Fibroblast of lung (primary cell): ENCODE results near the gene USH2A.

ENCODE experiments used
- CTCF ChIP-seq, 2 donors: IDR thresholded peaks in 1 of 2; conservative IDR thresholded peaks in 1 of 2; 1 replicate in 1 of 2; 2 replicates in 1 of 2; pipeline ENCODE4 v1.5.1; 2011 to 2012; ENCODE audit warnings: low read length in 2 of 2, control low read depth in 1 of 2, inconsistent platforms in 1 of 2, low read depth in 1 of 2, mild to moderate bottlenecking in 1 of 2
- EZH2 ChIP-seq: IDR thresholded peaks from 2 replicates; pipeline ENCODE4 v1.5.1; 2012; ENCODE audit warnings: low read length, control low read depth, mild to moderate bottlenecking; ENCODE audit errors: missing control alignments

- TF ChIP-seq CTCF (conservative IDR thresholded peaks at IDR 0.05 in 1 of 2, IDR thresholded peaks at IDR 0.05 in 1 of 2; ENCODE audit: low read depth in 1 of 2, low read length in 2 of 2), result peak; percentile 86 to 90
- TF ChIP-seq EZH2, result no peak
Observed at GRCh38 chr1:216221260-216221700, 202.0 kb downstream of the USH2A start.
